ENCODE measurements around the gene UBAP2L. TPM values are rescaled to one million over a fixed set of nuclear protein-coding genes. Genes with fewer than 3 reads are reported as not detected.
"Not testable (repeated sequence)": the region's sequence is repeated elsewhere in the genome, so short reads cannot be mapped to it uniquely, and the experiment has no call there.

The UBAP2L gene
- total RNA-seq, 4 donors from 2014 or later: 48.9 to 169 (median 71.2) TPM

- no peak for TF ChIP-seq CTCF (IDR thresholded peaks at IDR 0.05)
- TF ChIP-seq POLR2A (IDR thresholded peaks at IDR 0.05): no peak
- DNase-seq: no peak
- no peaks in the 10 kb centered on the region for H3K27me3 ChIP-seq
- no peaks in the 10 kb centered on the region for H3K9me3 ChIP-seq
- H3K4me1 ChIP-seq: peaks cover 0 to 20% (median 8%) of the 10 kb centered on the region in 4 donors
- H3K4me3 ChIP-seq: no peak overlapping the region
- H3K36me3 ChIP-seq: peaks cover 0 to 34% (median 0%) of the 10 kb centered on the region in 3 donors
- H3K27ac ChIP-seq: no peak overlapping the region
Measured at GRCh38 chr1:154223621-154224020, 2.9 kb downstream of the UBAP2L start.

GRCh38 chr1:154225370-154225769, 4.6 kb downstream of the UBAP2L start:
- no peak overlapping the region for H3K4me3 ChIP-seq
- H3K36me3 ChIP-seq: peaks cover 0 to 49% (median 0%) of the 10 kb centered on the region in 3 donors
- no peak overlapping the region for H3K27ac ChIP-seq
- TF ChIP-seq CTCF (IDR thresholded peaks at IDR 0.05): no peak
- TF ChIP-seq POLR2A (IDR thresholded peaks at IDR 0.05): no peak
- no peaks in the 10 kb centered on the region for H3K27me3 ChIP-seq
- no peak for DNase-seq
- H3K4me1 ChIP-seq: peaks cover 0 to 10% (median 3%) of the 10 kb centered on the region in 4 donors
- H3K9me3 ChIP-seq: no peaks in the 10 kb centered on the region

GRCh38 chr1:154231112-154231511, 10.4 kb downstream of the UBAP2L start:
- DNase-seq: not testable (repeated sequence)
- peaks cover 0 to 99% (median 0%) of the 10 kb centered on the region in 3 donors for H3K36me3 ChIP-seq

GRCh38 chr1:154233127-154233526, 12.4 kb downstream of the UBAP2L start:
- H3K9me3 ChIP-seq, DNase-seq, H3K27ac ChIP-seq, H3K4me1 ChIP-seq, H3K4me3 ChIP-seq, H3K27me3 ChIP-seq: not testable (repeated sequence)
- H3K36me3 ChIP-seq: peaks cover 0 to 99% (median 0%) of the 10 kb centered on the region in 3 donors

More at GRCh38 chr1:154231112-154231511, 10.4 kb downstream of the UBAP2L start:
- not testable (repeated sequence) for H3K9me3 ChIP-seq, H3K27ac ChIP-seq, H3K27me3 ChIP-seq, H3K4me3 ChIP-seq, H3K4me1 ChIP-seq

- no peak for TF ChIP-seq POLR2A (IDR thresholded peaks at IDR 0.05)
- no peak for TF ChIP-seq CTCF (IDR thresholded peaks at IDR 0.05)
- H3K27ac ChIP-seq: no peak overlapping the region
- H3K4me3 ChIP-seq: no peak overlapping the region
- no peaks in the 10 kb centered on the region for H3K4me1 ChIP-seq
- no peaks in the 10 kb centered on the region for H3K27me3 ChIP-seq
- H3K36me3 ChIP-seq: peaks cover 0 to 93% (median 0%) of the 10 kb centered on the region in 3 donors
- no peaks in the 10 kb centered on the region for H3K9me3 ChIP-seq
- no peak for DNase-seq
Measured at GRCh38 chr1:154236855-154237254, 16.1 kb downstream of the UBAP2L start.

GRCh38 chr1:154237435-154237834, 16.7 kb downstream of the UBAP2L start:
- Histone ChIP-seq H3K4me1 (no peaks in the 10 kb centered on the region), H3K27me3 (no peaks in the 10 kb centered on the region), H3K4me3 (no peak overlapping the region), H3K36me3 (peaks cover 0 to 93% (median 0%) of the 10 kb centered on the region in 3 donors), H3K27ac (no peak overlapping the region), H3K9me3 (no peaks in the 10 kb centered on the region)
- no peak for DNase-seq
- TF ChIP-seq POLR2A (IDR thresholded peaks at IDR 0.05) (no peak), CTCF (IDR thresholded peaks at IDR 0.05) (no peak)

GRCh38 chr1:154237880-154238506, 17.2 kb downstream of the UBAP2L start:
- Histone ChIP-seq H3K9me3 (no peaks in the 10 kb centered on the region), H3K4me3 (no peak overlapping the region), H3K4me1 (no peaks in the 10 kb centered on the region), H3K36me3 (peaks cover 0 to 93% (median 0%) of the 10 kb centered on the region in 3 donors), H3K27me3 (no peaks in the 10 kb centered on the region), H3K27ac (no peak overlapping the region)
- no peak for DNase-seq
- no peak for TF ChIP-seq POLR2A (IDR thresholded peaks at IDR 0.05)
- no peak for TF ChIP-seq CTCF (IDR thresholded peaks at IDR 0.05)

Data from Peyer's patch (tissue), 4 donors.